ENCODE data around the gene TTC24. TPM values are rescaled to one million over a fixed set of nuclear protein-coding genes. Genes with fewer than 3 reads are reported as not detected.
A peak's percentile ranks its signal among the peaks of the same experiment; 100 is the strongest.
"Not testable (repeated sequence)": the region's sequence is repeated elsewhere in the genome, so short reads cannot be mapped to it uniquely, and the experiment has no call there.

The TTC24 gene
- total RNA-seq, 4 donors from 2014 or later, result not detected

GRCh38 chr1:156586892-156587477, 7.5 kb downstream of the TTC24 start:
- Histone ChIP-seq H3K27ac (no peak overlapping the region), H3K4me3 (no peak overlapping the region), H3K9me3 (no peaks in the 10 kb centered on the region), H3K4me1 (peaks cover 4 to 10% (median 6%) of the 10 kb centered on the region in 4 donors), H3K27me3 (no peaks in the 10 kb centered on the region), H3K36me3 (no peaks in the 10 kb centered on the region)
- intact Hi-C loops (cut with DNase I; ENCODE audit: low total_unique reads), result no loop called here
- peak; percentile 47 for DNase-seq
- TF ChIP-seq EP300 (IDR thresholded peaks at IDR 0.05; ENCODE audit: low read depth) (no peak), POLR2AphosphoS5 (IDR thresholded peaks at IDR 0.05) (peak in 1 of 3 donors; percentile 30), POLR2A (IDR thresholded peaks at IDR 0.05) (peak; percentile 24)
- TF ChIP-seq, protein P1, sequence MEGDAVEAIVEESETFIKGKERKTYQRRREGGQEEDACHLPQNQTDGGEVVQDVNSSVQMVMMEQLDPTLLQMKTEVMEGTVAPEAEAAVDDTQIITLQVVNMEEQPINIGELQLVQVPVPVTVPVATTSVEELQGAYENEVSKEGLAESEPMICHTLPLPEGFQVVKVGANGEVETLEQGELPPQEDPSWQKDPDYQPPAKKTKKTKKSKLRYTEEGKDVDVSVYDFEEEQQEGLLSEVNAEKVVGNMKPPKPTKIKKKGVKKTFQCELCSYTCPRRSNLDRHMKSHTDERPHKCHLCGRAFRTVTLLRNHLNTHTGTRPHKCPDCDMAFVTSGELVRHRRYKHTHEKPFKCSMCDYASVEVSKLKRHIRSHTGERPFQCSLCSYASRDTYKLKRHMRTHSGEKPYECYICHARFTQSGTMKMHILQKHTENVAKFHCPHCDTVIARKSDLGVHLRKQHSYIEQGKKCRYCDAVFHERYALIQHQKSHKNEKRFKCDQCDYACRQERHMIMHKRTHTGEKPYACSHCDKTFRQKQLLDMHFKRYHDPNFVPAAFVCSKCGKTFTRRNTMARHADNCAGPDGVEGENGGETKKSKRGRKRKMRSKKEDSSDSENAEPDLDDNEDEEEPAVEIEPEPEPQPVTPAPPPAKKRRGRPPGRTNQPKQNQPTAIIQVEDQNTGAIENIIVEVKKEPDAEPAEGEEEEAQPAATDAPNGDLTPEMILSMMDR (IDR thresholded peaks at IDR 0.05), result no peak
- in situ Hi-C loops (cut with MboI; ENCODE audit: low pct_ligation_motif_present in 1 of 4, low pct_unique_long_range_greater_than_20kb in 1 of 4, low sequenced_read_pairs in 3 of 4), result no loop called here
- WGBS, 2 donors (ENCODE audit: low coverage in 1 of 2), result 87% methylated on average over 3 of the region's 3 CpGs; no CpG with 5 or more reads in 1 of the 2 donors

GRCh38 chr1:156587927-156588326, 8.4 kb downstream of the TTC24 start:
- H3K4me3 ChIP-seq; DNase-seq; H3K27me3 ChIP-seq; intact Hi-C loops (cut with DNase I; ENCODE audit: low total_unique reads); H3K9me3 ChIP-seq; in situ Hi-C loops (cut with MboI; ENCODE audit: low pct_ligation_motif_present in 1 of 4, low pct_unique_long_range_greater_than_20kb in 1 of 4, low sequenced_read_pairs in 3 of 4); H3K27ac ChIP-seq; H3K36me3 ChIP-seq: not testable (repeated sequence)
- peaks cover 9 to 18% (median 11%) of the 10 kb centered on the region in 4 donors for H3K4me1 ChIP-seq
- 82 to 83% methylated on average over 4 to 8 of the region's 8 CpGs for WGBS, 2 donors (ENCODE audit: low coverage in 1 of 2)

- in situ Hi-C loops (cut with MboI; ENCODE audit: low pct_ligation_motif_present in 1 of 4, low pct_unique_long_range_greater_than_20kb in 1 of 4, low sequenced_read_pairs in 3 of 4), result no loop called here
- no peak for DNase-seq
- Histone ChIP-seq H3K4me1 (peaks cover 9 to 14% (median 11%) of the 10 kb centered on the region in 4 donors), H3K4me3 (no peak overlapping the region), H3K27me3 (no peaks in the 10 kb centered on the region), H3K27ac (no peak overlapping the region), H3K9me3 (no peaks in the 10 kb centered on the region), H3K36me3 (no peaks in the 10 kb centered on the region)
- TF ChIP-seq EP300 (IDR thresholded peaks at IDR 0.05; ENCODE audit: low read depth) (no peak), POLR2AphosphoS5 (IDR thresholded peaks at IDR 0.05) (no peak), POLR2A (IDR thresholded peaks at IDR 0.05) (no peak)
- intact Hi-C loops (cut with DNase I; ENCODE audit: low total_unique reads), result no loop called here
- 76 to 80% methylated on average over 4 to 5 of the region's 5 CpGs for WGBS, 2 donors (ENCODE audit: low coverage in 1 of 2)
Observed at GRCh38 chr1:156589546-156589945, 10.0 kb downstream of the TTC24 start.

DNA sequence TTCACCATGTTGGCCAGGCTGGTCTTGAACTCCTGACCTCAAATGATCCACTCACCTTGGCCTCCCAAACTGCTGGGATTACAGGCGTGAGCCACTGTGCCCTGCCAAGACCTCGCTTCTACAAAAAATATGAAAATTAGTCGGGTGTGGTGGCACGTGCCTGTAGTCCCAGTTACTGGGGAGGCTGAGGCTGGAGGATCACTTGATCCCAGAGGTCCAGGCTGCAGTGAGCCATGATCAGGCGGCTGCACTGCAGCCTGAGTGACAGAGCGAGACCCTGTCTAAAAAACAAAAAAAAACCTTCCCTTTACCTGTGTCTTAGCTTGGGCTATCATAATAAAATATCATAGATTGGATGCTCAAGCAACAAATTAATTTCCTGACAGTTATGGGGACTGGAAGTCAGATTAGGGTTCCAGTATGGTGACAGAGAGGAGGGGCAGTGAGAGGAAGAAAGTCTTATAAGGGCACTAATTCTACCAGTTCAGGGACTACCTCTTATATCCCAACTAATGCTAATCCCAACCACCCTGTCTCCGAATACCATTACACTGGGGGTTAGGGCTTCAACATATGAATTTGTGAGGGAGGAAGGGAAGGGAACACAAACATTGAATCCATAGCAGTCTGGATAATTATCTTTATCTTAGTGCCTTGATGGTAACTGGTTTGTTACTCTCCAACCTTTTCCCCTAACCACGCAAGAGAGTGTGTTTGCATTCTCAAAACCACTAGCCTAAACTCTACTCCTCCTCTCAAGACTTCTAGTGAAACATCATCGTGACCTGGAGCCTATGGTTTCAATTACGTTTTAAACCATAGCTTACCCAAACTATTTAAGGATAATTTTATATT, 11.0 kb downstream of the TTC24 start:
- intact Hi-C loops (cut with DNase I; ENCODE audit: low total_unique reads), result no loop called here
- DNase-seq, result no peak
- Histone ChIP-seq H3K36me3 (no peaks in the 10 kb centered on the region), H3K27me3 (no peaks in the 10 kb centered on the region), H3K4me1 (peaks cover 9 to 14% (median 11%) of the 10 kb centered on the region in 4 donors), H3K27ac (peak overlapping the region; percentile 87 to 94 (median 91)), H3K4me3 (peak overlapping the region in 1 of 4 donors; percentile 82), H3K9me3 (no peaks in the 10 kb centered on the region)
- 75 to 82% methylated on average over 6 to 10 of the region's 10 CpGs for WGBS, 2 donors (ENCODE audit: low coverage in 1 of 2)
- no peak for TF ChIP-seq EP300 (IDR thresholded peaks at IDR 0.05; ENCODE audit: low read depth)
- TF ChIP-seq, protein P1 (IDR thresholded peaks at IDR 0.05), result no peak
- TF ChIP-seq POLR2AphosphoS5 (IDR thresholded peaks at IDR 0.05), result no peak
- TF ChIP-seq POLR2A (IDR thresholded peaks at IDR 0.05), result no peak
- in situ Hi-C loops (cut with MboI; ENCODE audit: low pct_ligation_motif_present in 1 of 4, low pct_unique_long_range_greater_than_20kb in 1 of 4, low sequenced_read_pairs in 3 of 4), result no loop called here

DNA sequence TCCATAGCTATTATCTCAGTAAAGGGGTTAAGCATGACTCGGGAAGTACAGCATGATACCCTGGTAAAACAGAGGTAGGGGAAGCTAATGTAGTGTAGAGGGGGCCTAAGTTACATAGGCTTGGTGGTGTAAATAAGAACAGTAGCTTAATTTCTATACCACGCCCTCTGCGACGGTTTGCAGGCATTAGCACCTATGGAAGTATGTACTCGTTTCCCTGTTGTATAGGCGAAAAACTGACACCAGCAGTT, 11.6 kb downstream of the TTC24 start:
- WGBS, 2 donors (ENCODE audit: low coverage in 1 of 2), result 15 to 20% methylated on average over 6 of the region's 6 CpGs
- intact Hi-C loops (cut with DNase I; ENCODE audit: low total_unique reads), result no loop called here
- no peak for DNase-seq
- in situ Hi-C loops (cut with MboI; ENCODE audit: low pct_ligation_motif_present in 1 of 4, low pct_unique_long_range_greater_than_20kb in 1 of 4, low sequenced_read_pairs in 3 of 4), result no loop called here
- Histone ChIP-seq H3K4me1 (peaks cover 9 to 14% (median 11%) of the 10 kb centered on the region in 4 donors), H3K27ac (peak overlapping the region; percentile 87 to 94 (median 91)), H3K36me3 (peaks cover 0 to 5% (median 0%) of the 10 kb centered on the region in 4 donors), H3K4me3 (peak overlapping the region; percentile 61 to 82 (median 68)), H3K27me3 (no peaks in the 10 kb centered on the region), H3K9me3 (no peaks in the 10 kb centered on the region)
- TF ChIP-seq POLR2A (IDR thresholded peaks at IDR 0.05) (no peak), EP300 (IDR thresholded peaks at IDR 0.05; ENCODE audit: low read depth) (no peak), POLR2AphosphoS5 (IDR thresholded peaks at IDR 0.05) (no peak)
- TF ChIP-seq, protein P1 (IDR thresholded peaks at IDR 0.05), result no peak
